KBM-7 (cell line): ENCODE measurements around the gene CHSY1.

Source experiments
- DNase-seq: peaks from one replicate; pipeline ENCODE4 v3.0.0-alpha.2; 2015
- in situ Hi-C: fragments of 300-500 bp; cut with MboI; formaldehyde crosslinking; loops from 2 replicates; pipeline ENCODE4 v1.14.3; 2020; ENCODE audit warnings: low sequenced_read_pairs, low pct_unique_long_range_greater_than_20kb, mixed read lengths

Gene CHSY1

DNA sequence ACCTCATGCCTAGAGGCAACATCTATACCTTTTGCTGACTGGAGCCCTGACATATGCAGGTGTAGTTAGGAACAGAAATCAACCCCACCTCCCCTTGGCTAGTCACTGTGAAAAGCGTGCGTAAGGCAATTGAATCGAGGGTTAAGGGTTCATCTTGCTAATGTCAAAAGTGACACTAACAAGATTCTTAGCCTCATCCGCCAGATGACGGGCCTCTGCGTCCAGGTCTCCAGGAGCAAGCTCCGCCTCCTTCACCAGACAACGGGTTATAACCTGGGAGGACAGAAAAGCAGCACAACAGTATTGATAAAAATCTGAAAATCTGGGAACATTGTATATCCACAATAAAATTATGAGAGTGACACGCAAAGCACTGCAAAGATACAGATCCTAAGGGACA lies 20.7 kb upstream of the CHSY1 start:
- in situ Hi-C loops = loop anchor here (25.0 kb wide), 1 partner anchor 635 kb away; no protein-coding TSS in a partner anchor
- DNase-seq = no peak

DNA sequence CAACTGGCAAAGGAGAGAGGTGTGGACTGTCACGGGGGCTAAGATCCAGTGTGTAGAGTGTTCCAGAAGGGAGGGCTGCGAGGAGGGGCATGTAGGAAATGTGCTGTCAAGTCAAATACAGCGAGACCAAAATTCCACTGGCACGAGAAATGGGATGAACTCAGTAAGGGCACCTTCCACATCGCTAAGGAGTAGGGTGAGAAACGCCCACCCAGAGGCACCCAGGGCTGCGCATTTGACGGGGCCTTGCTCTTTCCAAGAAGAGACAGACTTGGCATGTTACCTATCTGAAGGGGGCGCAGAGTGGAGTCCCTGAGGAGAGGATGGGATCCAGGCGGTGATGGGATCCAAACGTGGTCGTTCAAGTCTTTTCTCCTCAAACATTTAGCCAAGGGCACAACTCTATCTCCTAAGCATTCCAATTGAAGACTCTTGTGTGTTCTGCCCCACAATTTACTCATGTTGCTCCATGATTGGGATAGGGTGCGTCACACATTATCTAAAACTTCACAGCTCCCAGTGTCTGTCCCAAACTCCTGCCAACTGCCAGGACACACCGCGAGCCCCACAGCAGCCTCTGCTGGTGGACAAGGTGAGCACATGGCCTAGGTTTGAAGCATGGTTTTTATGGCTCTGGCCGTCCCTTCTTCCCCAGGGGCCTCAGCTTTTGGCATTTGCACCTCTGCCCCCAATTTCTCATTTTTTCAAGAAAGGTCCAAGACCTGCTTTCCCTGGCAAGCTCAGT lies 17.8 kb upstream of the CHSY1 start:
- in situ Hi-C loops = loop anchor here (25.0 kb wide), 1 partner anchor 632 kb away; no protein-coding TSS in a partner anchor

DNA sequence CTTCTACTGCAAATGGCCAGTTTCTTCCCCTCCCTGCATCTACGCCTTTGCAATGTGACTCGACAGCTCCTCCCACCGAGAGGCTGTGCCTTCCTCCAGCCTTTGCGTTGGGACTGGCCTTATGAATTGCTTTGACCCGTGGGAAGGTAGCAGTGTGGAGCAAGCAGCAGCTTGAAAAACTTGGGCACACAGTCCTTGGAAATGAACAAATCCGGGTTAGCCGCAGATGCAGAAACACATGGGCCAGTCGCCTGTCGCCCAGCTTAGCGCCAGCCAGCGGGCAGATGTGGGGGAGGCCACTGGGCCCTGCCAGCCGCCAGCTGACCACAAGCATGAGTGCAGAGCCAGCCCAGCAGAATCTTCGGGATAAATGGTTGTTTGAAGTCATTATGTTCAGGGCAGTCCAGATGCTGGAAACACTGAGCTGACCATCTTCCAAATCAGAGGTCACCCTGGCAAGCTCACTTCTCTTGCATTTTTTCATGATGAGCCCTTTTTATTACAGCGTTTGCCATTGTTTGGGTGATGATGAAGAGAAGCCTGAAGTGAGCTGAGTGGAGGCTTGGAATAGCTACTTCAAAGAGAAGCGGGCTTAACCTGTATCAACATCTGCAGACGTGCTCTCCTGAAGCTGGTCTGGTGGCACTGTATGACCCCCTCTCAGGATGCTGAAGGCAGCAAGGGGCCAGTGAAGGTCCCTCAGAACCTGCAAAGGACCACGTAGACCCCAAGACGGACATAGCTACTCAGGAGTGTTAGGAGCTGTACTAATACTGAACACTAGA lies 15.7 kb upstream of the CHSY1 start:
- in situ Hi-C loops = loop anchor here (25.0 kb wide), 1 partner anchor 630 kb away; no protein-coding TSS in a partner anchor
- no peak for DNase-seq

More for the DNA sequence above, 17.8 kb upstream of the CHSY1 start:
- DNase-seq = no peak

DNA sequence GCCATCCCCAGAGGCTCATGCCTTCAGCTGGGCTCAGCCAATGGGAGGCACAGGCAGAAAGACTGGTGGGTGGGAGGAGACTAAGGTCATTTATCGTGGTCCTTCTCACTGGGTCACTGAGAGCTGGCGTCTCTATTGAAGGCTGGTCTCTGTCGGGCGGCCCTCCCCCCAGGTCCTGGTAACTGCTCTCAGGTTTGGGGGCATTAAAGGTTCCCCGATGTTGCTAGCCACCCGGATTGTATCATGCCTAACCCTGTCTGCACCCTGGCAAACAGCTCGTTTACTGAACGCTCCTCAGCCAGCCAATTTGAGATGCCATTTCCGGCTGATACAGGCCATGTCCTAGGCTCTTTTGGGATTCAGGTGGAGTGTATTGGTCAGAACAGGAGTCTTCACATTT lies 14.9 kb upstream of the CHSY1 start:
- in situ Hi-C loops = loop anchor here (25.0 kb wide), 1 partner anchor 629 kb away; no protein-coding TSS in a partner anchor
- DNase-seq = no peak

DNA sequence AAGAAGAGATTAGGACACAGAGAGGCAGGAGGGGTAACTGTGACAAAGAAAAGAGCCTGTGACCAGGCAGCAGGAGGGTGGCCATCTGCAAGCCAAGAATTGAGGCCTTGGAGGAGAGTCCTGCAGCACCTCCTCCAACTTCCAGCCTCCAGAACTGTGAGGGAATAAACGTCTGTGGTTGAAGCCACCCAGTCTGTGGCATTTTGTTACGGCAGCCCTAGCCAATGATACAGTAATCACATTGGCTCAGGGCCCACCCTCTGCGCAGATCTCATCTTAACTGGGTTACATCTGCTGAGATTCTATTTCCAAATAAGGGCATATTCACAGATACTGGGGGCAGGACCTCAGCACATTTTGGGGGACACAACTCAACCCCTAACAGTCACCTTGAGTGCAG lies 14.2 kb upstream of the CHSY1 start:
- in situ Hi-C loops = loop anchor here (25.0 kb wide), 1 partner anchor 629 kb away; no protein-coding TSS in a partner anchor

DNA sequence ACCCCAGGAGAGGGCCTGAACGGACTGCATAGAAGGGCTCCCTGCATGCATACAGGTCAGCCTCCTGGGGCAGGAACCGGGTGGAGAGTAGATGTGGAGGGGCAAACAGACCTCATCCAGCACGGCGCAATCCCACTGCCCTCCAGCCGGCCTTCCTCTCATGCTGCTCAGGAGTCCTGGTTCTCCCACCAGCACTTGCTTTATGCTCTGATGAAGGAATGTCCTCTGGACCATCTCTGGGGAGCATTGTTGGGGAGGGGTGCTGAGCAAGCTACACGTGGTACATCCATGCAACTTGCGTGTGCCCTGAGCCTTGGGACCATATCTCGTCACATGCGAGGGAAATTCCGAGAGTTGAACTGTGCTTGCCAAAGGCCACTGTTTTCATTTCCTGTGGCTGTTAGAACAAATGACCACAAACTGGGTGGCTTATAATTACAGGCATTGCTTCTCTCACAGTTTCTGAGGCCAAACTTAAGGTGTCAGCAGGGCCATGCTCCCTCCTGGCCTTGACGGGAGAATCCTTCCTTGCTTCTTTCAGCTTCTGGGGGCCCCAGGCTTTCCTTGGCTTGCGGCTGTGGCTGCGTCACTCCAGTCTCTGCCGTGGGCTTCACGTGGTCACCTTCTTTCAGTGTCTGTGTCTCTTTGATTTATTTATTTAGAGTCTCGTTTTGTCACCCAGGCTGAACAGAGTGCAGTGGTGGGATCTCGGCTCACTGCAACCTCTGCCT lies 13.2 kb upstream of the CHSY1 start:
- no peak for DNase-seq

More for the DNA sequence above, 14.2 kb upstream of the CHSY1 start:
- DNase-seq = no peak

DNA sequence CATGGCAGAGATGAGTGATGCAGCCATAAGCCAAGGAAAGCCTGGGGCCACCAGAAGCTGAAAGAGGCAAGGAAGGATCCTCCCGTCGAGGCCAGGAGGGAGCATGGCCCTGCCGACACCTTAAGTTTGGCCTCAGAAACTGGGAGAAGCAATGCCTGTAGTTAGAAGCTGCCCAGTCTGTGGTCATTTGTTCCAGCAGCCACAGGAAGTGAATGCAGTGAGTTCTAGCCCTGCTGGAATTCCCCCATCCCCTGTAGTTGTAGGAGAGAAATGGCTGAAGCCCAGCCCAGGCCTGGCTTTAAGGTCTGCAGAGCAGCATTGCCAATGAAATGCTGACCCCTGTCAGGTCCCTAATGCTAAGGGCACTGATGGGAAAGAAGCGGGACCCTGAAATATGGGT lies 12.2 kb upstream of the CHSY1 start:
- DNase-seq = no peak
- in situ Hi-C loops = loop anchor here (5.0 to 25.0 kb wide), 2 partner anchors 237 to 627 kb away; no protein-coding TSS in a partner anchor

More for the DNA sequence above, 13.2 kb upstream of the CHSY1 start:
- in situ Hi-C loops = loop anchor here (5.0 to 25.0 kb wide), 2 partner anchors 238 to 628 kb away; no protein-coding TSS in a partner anchor

DNA sequence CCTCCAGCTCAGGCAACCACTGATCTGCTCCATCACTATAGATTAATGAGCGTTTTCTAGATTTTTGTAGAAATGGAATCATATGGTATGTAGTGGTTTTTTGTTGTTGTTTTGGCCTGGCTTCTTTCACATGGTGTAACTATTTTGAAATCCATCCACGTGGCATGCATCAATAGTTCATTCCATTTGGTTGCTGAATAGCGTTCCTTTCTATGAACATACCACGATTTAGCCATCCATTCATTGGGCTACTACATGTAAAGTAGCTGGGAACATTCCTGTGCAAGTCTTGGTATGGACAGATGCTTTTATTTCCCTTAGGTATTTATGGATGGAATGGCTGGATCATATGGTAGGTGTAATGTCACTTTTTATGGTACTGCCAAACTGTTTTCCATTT lies 10.7 kb upstream of the CHSY1 start:
- in situ Hi-C loops = loop anchor here (5.0 to 25.0 kb wide), 2 partner anchors 235 to 625 kb away; no protein-coding TSS in a partner anchor

DNA sequence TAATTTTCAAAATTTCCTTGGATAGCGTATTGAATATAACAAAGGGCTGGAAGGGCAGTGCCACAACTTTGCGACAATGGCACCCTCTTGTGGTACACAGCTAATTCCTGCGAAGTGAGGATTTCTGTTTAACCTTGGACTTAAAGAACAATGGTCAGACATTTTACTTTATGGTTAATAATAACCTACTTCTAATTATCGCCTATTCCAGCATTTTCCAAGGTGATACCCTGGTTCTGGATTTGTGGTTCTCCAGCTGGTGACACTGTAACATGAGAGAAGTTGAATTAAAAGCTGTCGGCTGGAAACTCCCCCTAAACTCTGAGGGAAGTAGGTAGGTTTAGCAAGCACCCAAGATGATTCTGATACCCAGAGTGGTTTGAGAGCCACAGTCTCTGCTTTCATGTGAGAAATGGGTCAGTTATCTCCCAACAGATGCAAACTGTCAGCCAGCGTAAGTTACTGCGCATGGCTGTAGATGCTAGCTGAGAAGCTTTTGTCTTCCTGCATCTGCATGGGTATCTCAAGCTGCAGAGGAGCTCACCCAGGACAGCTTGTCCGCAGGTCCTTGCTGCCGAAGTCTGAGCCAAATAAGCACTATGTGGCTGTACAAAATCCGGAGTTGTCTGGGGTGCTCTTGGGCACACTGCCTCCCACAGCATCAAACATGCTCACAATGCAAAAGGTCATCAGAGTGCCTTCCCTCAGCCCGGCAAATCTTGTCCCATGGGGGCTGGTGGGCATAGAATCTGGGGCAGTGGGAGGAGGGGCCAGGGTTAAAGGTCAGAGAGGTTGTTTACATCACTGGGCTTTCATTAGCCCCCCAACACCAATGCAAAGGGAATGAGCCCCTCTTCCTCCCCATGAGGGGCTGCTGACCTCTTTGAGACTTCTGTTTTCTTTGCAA lies 6.6 kb upstream of the CHSY1 start:
- peak; percentile 73 for DNase-seq
- in situ Hi-C loops = loop anchor here (25.0 kb wide), 1 partner anchor 621 kb away; no protein-coding TSS in a partner anchor

More for the DNA sequence above, 10.7 kb upstream of the CHSY1 start:
- DNase-seq = no peak

DNA sequence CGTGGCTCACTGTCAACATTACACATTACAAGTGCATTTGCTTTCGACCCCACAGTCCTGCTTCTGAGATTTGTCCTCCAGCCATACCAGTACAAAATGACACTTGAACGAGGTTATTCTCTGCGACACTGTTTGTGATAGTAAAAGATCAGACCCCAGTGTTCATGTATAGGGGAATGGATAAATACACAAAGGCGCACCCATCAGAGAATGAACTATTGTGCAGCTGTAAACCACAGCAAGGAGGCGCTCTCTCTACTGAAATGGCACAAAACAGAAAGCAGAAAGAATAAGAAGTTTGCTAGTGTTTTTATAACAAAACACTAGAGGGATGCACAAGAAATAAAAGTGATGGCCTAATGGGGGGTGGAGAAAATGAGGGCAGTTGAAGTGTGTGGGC lies 4.9 kb upstream of the CHSY1 start:
- DNase-seq = peak; percentile 76
- in situ Hi-C loops = loop anchor here (25.0 kb wide), 1 partner anchor 619 kb away; no protein-coding TSS in a partner anchor

DNA sequence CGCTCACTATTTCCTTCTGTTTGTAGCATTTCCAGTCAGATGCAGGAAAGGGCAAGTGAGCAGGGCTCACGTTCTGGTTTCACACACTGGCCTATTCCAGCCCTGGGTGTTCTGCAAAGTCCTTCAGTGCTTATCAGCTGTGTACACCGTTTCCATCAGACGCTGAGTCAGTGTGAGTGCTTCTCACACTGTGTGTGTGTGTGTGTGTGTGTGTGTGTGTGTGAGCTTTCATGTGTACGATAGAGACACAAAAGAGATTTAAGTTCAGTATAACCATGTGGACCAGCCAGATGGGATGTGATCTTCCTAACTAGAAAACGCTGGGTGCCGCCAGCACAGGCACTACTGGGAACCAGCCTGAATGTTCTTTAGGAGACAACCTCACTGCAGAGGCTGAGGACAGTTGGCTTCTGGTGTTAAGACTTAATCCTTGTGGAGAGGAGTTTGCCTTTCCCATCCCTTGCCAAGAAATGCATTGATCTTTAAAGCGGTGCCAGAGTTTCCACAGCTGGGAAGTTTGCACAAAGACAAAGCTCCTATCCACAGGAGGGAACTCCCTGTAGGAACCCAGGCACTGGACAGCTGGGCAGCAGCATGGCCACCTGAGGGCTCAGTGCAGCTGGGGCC lies 3.9 kb upstream of the CHSY1 start:
- peak; percentile 37 for DNase-seq
- in situ Hi-C loops = loop anchor here (25.0 kb wide), 1 partner anchor 618 kb away; no protein-coding TSS in a partner anchor

DNA sequence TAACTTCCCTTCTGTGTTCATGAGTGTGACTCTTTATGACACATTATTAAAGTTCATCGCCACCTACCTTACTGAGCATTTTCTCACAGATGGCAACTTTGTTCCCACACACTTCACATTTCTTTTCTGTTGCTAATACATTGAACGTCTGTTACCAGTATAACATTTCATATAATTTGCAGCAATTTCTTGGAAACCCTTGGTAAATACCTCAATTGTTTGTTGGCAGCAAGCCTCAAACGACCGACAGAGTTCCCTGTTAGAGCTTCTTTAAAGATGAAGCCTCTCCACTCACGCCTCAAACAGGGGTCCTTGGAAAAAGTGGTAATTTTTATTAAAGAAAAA lies 3.2 kb upstream of the CHSY1 start:
- in situ Hi-C loops = loop anchor here (25.0 kb wide), 1 partner anchor 618 kb away; no protein-coding TSS in a partner anchor
- DNase-seq = no peak

DNA sequence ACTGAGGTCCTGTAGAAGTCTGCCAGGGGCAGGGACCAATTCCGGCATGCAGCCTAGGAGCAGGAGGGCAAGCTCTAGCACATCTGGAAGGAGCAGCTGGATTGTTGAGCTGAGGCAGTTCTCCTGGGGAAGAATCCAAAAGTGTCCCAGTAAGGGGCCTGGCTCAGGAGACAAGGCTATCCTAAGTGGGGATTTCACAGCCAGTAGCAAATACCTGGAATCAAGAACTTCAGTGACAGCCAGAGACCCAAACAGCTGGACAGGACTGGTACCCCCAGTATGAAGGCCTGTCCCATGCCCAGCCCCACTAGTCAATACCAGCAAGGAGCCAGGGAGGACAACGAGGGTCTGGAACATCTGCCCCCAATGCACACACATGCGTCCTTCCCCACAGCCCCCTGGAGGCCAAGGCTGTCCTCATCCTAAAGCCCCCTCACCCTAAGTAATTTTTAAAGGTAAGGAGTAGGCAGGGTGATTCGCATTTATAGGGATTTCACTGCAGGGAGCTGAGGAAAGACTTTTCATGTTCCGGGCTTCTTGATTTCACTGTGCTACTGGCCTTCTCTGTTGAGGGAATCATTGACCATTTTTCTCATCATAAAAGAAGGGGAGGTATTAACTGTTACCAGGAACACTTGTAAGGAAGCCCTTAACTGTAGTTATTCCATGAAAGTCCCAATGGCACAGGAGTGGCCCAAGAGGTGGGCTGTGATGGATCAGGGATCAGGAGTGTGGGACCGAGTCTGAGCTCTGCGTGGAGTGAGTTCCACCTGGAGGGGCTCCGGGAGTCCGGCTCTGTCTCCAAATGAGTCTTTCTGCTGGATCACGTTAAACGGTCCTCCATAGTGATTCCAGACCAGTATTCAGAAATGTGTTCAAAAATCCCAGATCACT lies 2.6 kb upstream of the CHSY1 start:
- in situ Hi-C loops = loop anchor here (25.0 kb wide), 1 partner anchor 617 kb away; no protein-coding TSS in a partner anchor
- no peak for DNase-seq

DNA sequence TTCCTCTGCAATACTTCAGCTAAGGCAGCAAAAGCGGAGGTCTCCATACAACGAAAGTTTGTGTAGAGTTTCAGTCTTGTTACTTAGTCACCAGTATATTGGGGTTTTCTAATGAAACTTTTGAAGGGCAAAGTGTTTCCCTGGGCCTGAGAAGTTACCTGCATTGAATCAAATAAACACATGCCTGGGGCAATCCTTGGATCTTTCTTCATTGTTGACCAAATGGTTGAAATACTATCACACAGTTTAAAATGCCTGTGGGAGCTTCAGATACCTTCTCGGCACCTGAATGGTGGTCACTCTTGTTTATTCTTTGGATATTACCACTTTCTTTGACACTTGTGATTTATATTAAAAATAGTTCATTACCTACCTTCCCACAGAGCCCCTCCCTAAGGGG lies 988 bp upstream of the CHSY1 start:
- no peak for DNase-seq
- in situ Hi-C loops = loop anchor here (25.0 kb wide), 1 partner anchor 616 kb away; no protein-coding TSS in a partner anchor

DNA sequence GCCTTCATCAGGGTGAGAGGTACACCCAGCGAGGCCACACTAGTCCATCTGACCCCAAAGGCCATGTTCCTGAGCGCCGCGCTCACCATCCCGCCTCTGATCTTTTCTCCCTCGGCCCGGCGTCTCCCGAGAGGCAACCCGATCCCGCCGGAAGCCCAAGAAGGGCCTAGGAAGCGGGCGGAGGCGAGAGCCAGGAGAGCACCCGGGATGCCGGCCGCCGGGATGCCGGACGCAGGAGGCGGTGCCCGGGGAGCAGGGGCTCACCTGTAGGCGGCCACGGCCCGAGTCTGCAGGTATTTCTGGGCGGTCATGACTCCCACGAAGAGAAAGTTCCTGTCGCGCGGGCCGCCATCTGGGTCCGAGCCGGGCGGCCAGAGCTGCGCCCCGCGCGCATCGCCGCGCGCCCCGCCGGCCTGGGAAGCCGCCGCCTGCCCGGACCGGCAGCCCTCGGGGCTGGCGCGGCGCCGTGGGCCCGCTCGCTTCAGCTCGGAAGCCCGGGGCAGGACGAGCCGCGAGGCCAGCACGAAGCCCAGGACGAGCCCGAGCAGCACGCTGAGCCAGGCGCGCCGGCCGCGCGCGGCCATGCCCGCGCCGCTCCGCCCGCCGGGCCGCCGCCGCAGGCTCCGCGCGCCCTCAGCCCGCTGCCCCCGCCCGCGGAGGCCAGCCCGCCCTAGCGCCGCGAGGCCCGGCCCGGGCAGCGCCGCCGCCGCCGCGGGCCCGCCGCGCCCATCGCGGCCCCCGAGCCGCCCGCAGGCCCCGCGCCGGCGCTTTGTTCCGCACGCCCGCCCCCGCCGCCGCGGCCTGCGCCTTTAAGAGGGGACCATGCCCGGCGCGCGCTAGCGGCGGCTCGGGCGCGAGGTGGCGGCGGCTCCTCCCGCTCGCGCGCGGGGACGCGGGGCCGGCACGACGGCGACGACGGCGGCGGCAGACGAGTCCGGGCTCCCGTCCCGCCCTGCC lies 697 bp downstream of the CHSY1 start:
- in situ Hi-C loops = loop anchor here (25.0 kb wide), 1 partner anchor 614 kb away; no protein-coding TSS in a partner anchor
- peak; percentile 23 for DNase-seq
